Activated naive CD4-positive, alpha-beta T cell (primary cell): ENCODE results near the gene CHST12.
"Not testable (repeated sequence)": the region's sequence is repeated elsewhere in the genome, so short reads cannot be mapped to it uniquely, and the experiment has no call there.

Experiments
- DNase-seq, 4 experiments: peaks; one replicate each; lab custom pipeline; 2025; lab: John Stamatoyannopoulos, UW

The CHST12 gene

GRCh38 chr7:2460188-2460587 lies 56.8 kb downstream of the CHST12 start:
- no peak for DNase-seq

GRCh38 chr7:2460641-2461040 lies 57.2 kb downstream of the CHST12 start:
- no peak for DNase-seq

GRCh38 chr7:2461268-2462026 lies 58.0 kb downstream of the CHST12 start:
- no peak for DNase-seq

GRCh38 chr7:2462731-2463130 lies 59.3 kb downstream of the CHST12 start:
- no peak for DNase-seq

- DNase-seq = no peak
Observed at GRCh38 chr7:2465928-2466327, 62.5 kb downstream of the CHST12 start.

- no peak for DNase-seq
Observed at GRCh38 chr7:2466675-2467074, 63.3 kb downstream of the CHST12 start.

- DNase-seq = no peak
Observed at GRCh38 chr7:2468227-2468626, 64.8 kb downstream of the CHST12 start.

- not testable (repeated sequence) for DNase-seq
Observed at GRCh38 chr7:2469460-2470203, 66.2 kb downstream of the CHST12 start.

- DNase-seq = no peak
Observed at GRCh38 chr7:2470204-2471021, 67.0 kb downstream of the CHST12 start.

GRCh38 chr7:2471022-2471329 lies 67.6 kb downstream of the CHST12 start:
- no peak for DNase-seq

- no peak for DNase-seq
Observed at GRCh38 chr7:2471396-2471795, 68.0 kb downstream of the CHST12 start.

GRCh38 chr7:2472739-2473138 lies 69.3 kb downstream of the CHST12 start:
- DNase-seq = no peak

- no peak for DNase-seq
Observed at GRCh38 chr7:2473496-2474180, 70.2 kb downstream of the CHST12 start.

GRCh38 chr7:2474224-2474623 lies 70.8 kb downstream of the CHST12 start:
- no peak for DNase-seq

- no peak for DNase-seq
Observed at GRCh38 chr7:2474813-2475677, 71.6 kb downstream of the CHST12 start.

- DNase-seq = no peak
Observed at GRCh38 chr7:2475678-2476015, 72.2 kb downstream of the CHST12 start.

- no peak for DNase-seq
Observed at GRCh38 chr7:2476298-2476697, 72.9 kb downstream of the CHST12 start, which contains the start of gene GRIFIN. TSS of gene GRIFIN (minus strand) at chr7:2476398. CDS start at chr7:2476383, 15 bp downstream.

- no peak for DNase-seq
Observed at GRCh38 chr7:2476776-2477446, 73.5 kb downstream of the CHST12 start.

GRCh38 chr7:2477447-2478398 lies 74.3 kb downstream of the CHST12 start:
- DNase-seq = peak in 2 of 4 experiments; percentile 14 to 58
